Measurements from ENCODE around the gene DENND2D.

The DENND2D gene

GRCh38 chr1:111200802-111201161, 336 bp upstream of the DENND2D start:
- Histone ChIP-seq H3K9me3 (ENCODE audit: control insufficient read depth, insufficient read depth, low read length) (no peaks in the 10 kb centered on the region), H3K27ac (ENCODE audit: low read depth, low read length) (no peak overlapping the region; the same call in 1 of the 2 replicates), H3K9me2 (replicated peaks; ENCODE audit: control insufficient read depth, low read length) (no peaks in the 10 kb centered on the region), H3K4me3 (ENCODE audit: low read length) (no peak overlapping the region), H3K36me3 (ENCODE audit: control insufficient read depth, low read length) (peaks cover 73% of the 10 kb centered on the region), H3F3A (ENCODE audit: control insufficient read depth, insufficient read depth) (peaks cover 17% of the 10 kb centered on the region), H3K79me2 (ENCODE audit: control insufficient read depth, low read length) (peaks cover 43% of the 10 kb centered on the region), H3K27me3 (ENCODE audit: control insufficient read depth, low read length) (no peaks in the 10 kb centered on the region), H4K20me1 (ENCODE audit: control insufficient read depth, insufficient read depth, low read depth, low read length) (no peaks in the 10 kb centered on the region), H3K4me1 (ENCODE audit: control insufficient read depth, low read length) (peaks cover 75% of the 10 kb centered on the region), H3K4me2 (ENCODE audit: low read length) (no peak overlapping the region)
- TF ChIP-seq EZH2phosphoT487 (IDR thresholded peaks at IDR 0.05; ENCODE audit: borderline replicate concordance, low read length) (no peak), CTCF (IDR thresholded peaks at IDR 0.05; ENCODE audit: low read depth, low read length, poor library complexity, severe bottlenecking) (no peak)

DNA sequence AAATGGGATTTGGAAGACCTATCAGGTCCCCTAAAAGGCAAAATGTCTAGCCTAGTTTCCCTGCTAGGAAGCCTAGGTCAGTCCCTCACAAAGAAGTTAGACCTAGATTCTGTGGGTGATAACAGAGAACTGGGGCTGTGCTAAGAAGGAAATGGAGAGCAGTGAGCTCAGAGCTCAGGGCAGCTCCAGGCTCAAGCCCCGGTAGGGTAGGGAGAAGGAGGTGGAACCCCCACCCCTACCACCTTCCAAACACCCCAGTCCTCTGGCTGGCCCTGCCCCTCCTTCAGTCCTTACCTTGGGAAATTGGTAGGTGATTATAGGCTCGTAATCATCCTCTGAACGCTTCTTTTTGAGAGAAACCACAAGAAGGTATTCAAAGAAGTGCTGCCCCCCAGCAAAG, 1.1 kb downstream of the DENND2D start:
- Histone ChIP-seq H3K4me3 (ENCODE audit: low read length) (no peak overlapping the region), H3K9me3 (ENCODE audit: control insufficient read depth, insufficient read depth, low read length) (no peaks in the 10 kb centered on the region), H3K36me3 (ENCODE audit: control insufficient read depth, low read length) (peaks cover 88% of the 10 kb centered on the region), H3F3A (ENCODE audit: control insufficient read depth, insufficient read depth) (peaks cover 5% of the 10 kb centered on the region), H3K79me2 (ENCODE audit: control insufficient read depth, low read length) (peaks cover 43% of the 10 kb centered on the region), H4K20me1 (ENCODE audit: control insufficient read depth, insufficient read depth, low read depth, low read length) (no peaks in the 10 kb centered on the region), H3K27ac (ENCODE audit: low read depth, low read length) (no peak overlapping the region), H3K9me2 (replicated peaks; ENCODE audit: control insufficient read depth, low read length) (no peaks in the 10 kb centered on the region), H3K4me1 (ENCODE audit: control insufficient read depth, low read length) (peaks cover 61% of the 10 kb centered on the region), H3K27me3 (ENCODE audit: control insufficient read depth, low read length) (no peaks in the 10 kb centered on the region), H3K4me2 (ENCODE audit: low read length) (no peak overlapping the region)
- TF ChIP-seq EZH2phosphoT487 (IDR thresholded peaks at IDR 0.05; ENCODE audit: borderline replicate concordance, low read length) = no peak
- TF ChIP-seq CTCF (IDR thresholded peaks at IDR 0.05; ENCODE audit: low read depth, low read length, poor library complexity, severe bottlenecking) = no peak

- H3K36me3 ChIP-seq (ENCODE audit: control insufficient read depth, low read length) = peaks cover 93% of the 10 kb centered on the region
- no peaks in the 10 kb centered on the region for H3K9me2 ChIP-seq (replicated peaks; ENCODE audit: control insufficient read depth, low read length)
- H3K27ac ChIP-seq (ENCODE audit: low read depth, low read length) = no peak overlapping the region
- H3K4me3 ChIP-seq (ENCODE audit: low read length) = no peak overlapping the region
- no peak overlapping the region for H3K4me2 ChIP-seq (ENCODE audit: low read length)
- peaks cover 43% of the 10 kb centered on the region for H3K79me2 ChIP-seq (ENCODE audit: control insufficient read depth, low read length)
- TF ChIP-seq CTCF (IDR thresholded peaks at IDR 0.05; ENCODE audit: low read depth, low read length, poor library complexity, severe bottlenecking) (no peak), EZH2phosphoT487 (IDR thresholded peaks at IDR 0.05; ENCODE audit: borderline replicate concordance, low read length) (no peak)
- no peaks in the 10 kb centered on the region for H3K27me3 ChIP-seq (ENCODE audit: control insufficient read depth, low read length)
- no peaks in the 10 kb centered on the region for H3K9me3 ChIP-seq (ENCODE audit: control insufficient read depth, insufficient read depth, low read length)
- H3K4me1 ChIP-seq (ENCODE audit: control insufficient read depth, low read length) = peaks cover 62% of the 10 kb centered on the region
- H4K20me1 ChIP-seq (ENCODE audit: control insufficient read depth, insufficient read depth, low read depth, low read length) = no peaks in the 10 kb centered on the region
- peaks cover 5% of the 10 kb centered on the region for H3F3A ChIP-seq (ENCODE audit: control insufficient read depth, insufficient read depth)
Measured at GRCh38 chr1:111198836-111199235, 1.6 kb downstream of the DENND2D start.
